Endothelial cell (in vitro differentiated cells): ENCODE data around the gene STIM2. TPM values are rescaled to one million over a fixed set of nuclear protein-coding genes. Genes with fewer than 3 reads are reported as not detected.

Experiments used
- DNase-seq: peaks from one replicate; pipeline ENCODE4 v3.0.0; 2021; ENCODE audit warnings: low spot score
- H3K27ac Mint-ChIP-seq: one replicate; pipeline ENCODE4 v1.8.0; 2021; ENCODE audit warnings: mixed read lengths, inconsistent platforms; ENCODE audit not compliant: unreplicated experiment
- H3K27me3 Mint-ChIP-seq: one replicate; pipeline ENCODE4 v1.8.0; 2021; ENCODE audit warnings: mild to moderate bottlenecking, moderate library complexity, mixed read lengths, inconsistent platforms; ENCODE audit not compliant: unreplicated experiment
- H3K36me3 Mint-ChIP-seq: one replicate; pipeline ENCODE4 v1.8.0; 2021; ENCODE audit warnings: mild to moderate bottlenecking, low read depth, mixed read lengths, inconsistent platforms; ENCODE audit not compliant: unreplicated experiment
- H3K4me1 Mint-ChIP-seq: one replicate; pipeline ENCODE4 v1.8.0; 2021; ENCODE audit warnings: mild to moderate bottlenecking, mixed read lengths, inconsistent platforms; ENCODE audit not compliant: unreplicated experiment
- H3K4me3 Mint-ChIP-seq: one replicate; pipeline ENCODE4 v1.8.0; 2021; ENCODE audit warnings: mild to moderate bottlenecking, mixed read lengths, inconsistent platforms; ENCODE audit not compliant: unreplicated experiment
- H3K9me3 Mint-ChIP-seq: one replicate; pipeline ENCODE4 v1.8.0; 2021; ENCODE audit warnings: mixed read lengths, inconsistent platforms; ENCODE audit not compliant: unreplicated experiment
- total RNA-seq: library from RNA; stranded (reverse); fragmentation: NEBNext Ultra II Directional; extraction: Animal tissue kit (Norgen Biotek cat#: 25700); gene quantifications from one replicate; pipeline ENCODE4 v1.2.1, GENCODE V29; 2021; ENCODE audit not compliant: unreplicated experiment
- TF ChIP-seq, protein P1 (sequence below): fragments of 200-600 bp; sonication (generic); IDR thresholded peaks from one replicate; pipeline ENCODE4 v1.5.0; 2021; ENCODE audit warnings: antibody characterized with exemption; ENCODE audit not compliant: unreplicated experiment

The STIM2 gene
- total RNA-seq, 1 donor from 2014 or later: 65.7 TPM

DNA sequence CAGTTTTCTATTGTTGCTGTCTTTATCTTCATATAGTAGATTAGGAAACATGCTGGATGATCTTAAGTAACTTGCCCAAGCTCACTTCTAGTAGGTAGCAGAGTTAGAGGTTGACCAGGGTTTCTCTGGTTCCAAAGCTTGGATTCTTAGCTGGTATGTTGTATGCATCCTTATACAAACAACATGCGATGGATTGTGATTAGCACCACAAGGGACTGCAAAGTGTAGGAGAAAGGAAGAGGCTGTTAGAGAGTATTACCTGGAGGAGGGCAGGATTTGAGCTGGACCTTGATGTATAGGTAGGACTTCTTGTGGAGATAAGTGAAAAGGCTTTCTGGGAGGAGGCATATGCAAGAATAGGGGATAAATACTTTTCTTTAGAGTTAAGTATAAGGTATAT, 5.6 kb downstream of the STIM2 start:
- Mint-ChIP-seq H3K4me1 (peaks cover 65% of the 10 kb centered on the region), H3K36me3 (no peaks in the 10 kb centered on the region), H3K9me3 (no peaks in the 10 kb centered on the region), H3K27me3 (peaks cover 9% of the 10 kb centered on the region), H3K27ac (peak overlapping the region; percentile 28), H3K4me3 (no peak overlapping the region)
- TF ChIP-seq, protein P1, sequence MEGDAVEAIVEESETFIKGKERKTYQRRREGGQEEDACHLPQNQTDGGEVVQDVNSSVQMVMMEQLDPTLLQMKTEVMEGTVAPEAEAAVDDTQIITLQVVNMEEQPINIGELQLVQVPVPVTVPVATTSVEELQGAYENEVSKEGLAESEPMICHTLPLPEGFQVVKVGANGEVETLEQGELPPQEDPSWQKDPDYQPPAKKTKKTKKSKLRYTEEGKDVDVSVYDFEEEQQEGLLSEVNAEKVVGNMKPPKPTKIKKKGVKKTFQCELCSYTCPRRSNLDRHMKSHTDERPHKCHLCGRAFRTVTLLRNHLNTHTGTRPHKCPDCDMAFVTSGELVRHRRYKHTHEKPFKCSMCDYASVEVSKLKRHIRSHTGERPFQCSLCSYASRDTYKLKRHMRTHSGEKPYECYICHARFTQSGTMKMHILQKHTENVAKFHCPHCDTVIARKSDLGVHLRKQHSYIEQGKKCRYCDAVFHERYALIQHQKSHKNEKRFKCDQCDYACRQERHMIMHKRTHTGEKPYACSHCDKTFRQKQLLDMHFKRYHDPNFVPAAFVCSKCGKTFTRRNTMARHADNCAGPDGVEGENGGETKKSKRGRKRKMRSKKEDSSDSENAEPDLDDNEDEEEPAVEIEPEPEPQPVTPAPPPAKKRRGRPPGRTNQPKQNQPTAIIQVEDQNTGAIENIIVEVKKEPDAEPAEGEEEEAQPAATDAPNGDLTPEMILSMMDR: no peak
- no peak for DNase-seq

DNA sequence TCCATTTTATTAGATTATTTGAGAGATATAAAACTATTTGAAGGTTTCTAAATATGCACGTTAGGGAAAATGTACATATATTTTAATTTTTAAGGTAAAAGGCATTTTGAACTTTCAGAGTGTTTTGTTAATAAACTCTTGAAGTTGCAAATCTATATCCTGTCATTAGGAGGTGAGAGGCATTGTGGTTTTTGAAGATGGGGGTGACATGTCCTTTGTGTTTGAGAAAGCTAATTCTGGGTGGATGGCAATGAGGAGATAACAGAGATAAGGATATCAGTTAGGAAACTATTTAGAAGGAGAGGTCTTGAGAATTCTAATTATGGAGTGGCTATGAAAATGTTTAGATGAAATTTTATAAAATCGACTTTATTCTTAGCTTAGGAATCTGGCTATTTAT, 6.1 kb downstream of the STIM2 start:
- no peaks in the 10 kb centered on the region for H3K9me3 Mint-ChIP-seq
- H3K27me3 Mint-ChIP-seq: peaks cover 6% of the 10 kb centered on the region
- H3K4me1 Mint-ChIP-seq: peaks cover 67% of the 10 kb centered on the region
- no peak overlapping the region for H3K4me3 Mint-ChIP-seq
- peak overlapping the region; percentile 44 for H3K27ac Mint-ChIP-seq
- DNase-seq: no peak
- TF ChIP-seq, protein P1: no peak
- no peaks in the 10 kb centered on the region for H3K36me3 Mint-ChIP-seq

DNA sequence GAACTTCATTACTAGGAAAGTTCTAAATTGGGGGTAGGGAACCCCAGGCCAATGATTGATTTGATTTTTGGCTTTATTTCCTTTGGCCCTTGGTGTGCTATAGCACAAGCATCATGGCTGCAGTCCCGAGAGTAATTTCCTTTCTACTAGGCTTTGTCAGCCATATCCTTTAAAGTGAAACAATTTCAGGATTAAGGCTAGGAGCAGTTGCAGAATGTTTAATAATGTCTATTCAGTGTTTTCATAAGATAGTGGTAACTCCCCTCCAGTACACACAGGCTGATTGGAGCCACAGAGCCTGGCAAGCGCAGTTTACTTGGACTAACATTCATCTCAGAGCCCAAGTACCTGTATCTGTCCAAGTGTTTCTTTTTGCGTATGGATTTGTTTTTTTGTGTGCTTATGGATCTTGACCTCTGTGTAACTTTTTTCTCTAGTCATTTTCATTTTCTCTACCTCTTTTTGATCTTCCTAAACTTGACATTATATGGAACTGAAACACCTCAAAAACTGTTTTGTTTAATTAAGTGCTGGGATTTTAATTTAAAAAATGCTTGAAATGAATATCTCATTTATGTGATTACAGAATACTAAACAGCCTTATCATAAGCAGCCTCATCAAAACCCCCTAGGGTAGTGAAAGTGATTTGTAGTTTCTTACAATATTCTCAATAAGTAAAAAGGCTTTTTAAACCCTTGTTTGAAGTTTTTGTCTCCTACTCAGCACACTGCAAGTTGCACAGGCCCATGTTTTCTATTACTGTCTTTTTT, 7.5 kb downstream of the STIM2 start:
- Mint-ChIP-seq H3K4me1 (peaks cover 73% of the 10 kb centered on the region), H3K27me3 (peaks cover 10% of the 10 kb centered on the region), H3K4me3 (peak overlapping the region; percentile 9), H3K27ac (peak overlapping the region; percentile 88), H3K9me3 (no peaks in the 10 kb centered on the region), H3K36me3 (peaks cover 5% of the 10 kb centered on the region)
- TF ChIP-seq, protein P1: no peak
- no peak for DNase-seq

DNA sequence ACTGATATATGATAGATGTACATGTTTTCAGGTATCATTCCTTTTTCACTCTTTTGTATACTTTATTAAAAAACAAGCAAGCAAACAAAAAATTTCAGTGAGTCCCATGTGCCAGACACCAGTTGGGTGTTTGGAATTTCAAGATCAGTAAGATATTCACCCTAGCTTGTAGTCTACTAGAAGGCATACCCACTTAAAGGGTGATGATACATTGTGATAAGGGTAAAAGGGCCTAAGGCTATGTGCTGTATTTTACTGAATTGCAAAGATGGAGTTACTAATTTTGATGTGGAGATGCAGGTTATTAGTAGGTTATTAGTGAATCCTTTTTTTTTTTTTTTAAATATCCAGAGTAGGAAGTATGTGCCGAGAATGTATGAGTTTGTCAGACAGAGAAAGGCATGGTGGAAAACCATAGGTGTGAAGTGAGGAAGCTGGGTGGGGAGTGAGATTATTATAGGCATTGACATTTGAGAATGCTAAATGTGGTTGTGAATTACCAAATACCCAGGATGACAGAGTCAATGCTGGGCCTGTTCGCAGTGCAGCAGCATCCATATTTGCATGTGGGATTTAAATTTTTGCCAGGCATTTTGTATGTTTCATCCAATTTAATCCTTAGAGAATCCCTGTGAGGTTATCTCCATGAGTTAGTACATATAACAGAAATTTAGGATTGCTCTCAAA, 10.1 kb downstream of the STIM2 start:
- H3K36me3 Mint-ChIP-seq: peaks cover 5% of the 10 kb centered on the region
- peaks cover 60% of the 10 kb centered on the region for H3K4me1 Mint-ChIP-seq
- peaks cover 10% of the 10 kb centered on the region for H3K27me3 Mint-ChIP-seq
- TF ChIP-seq, protein P1: no peak
- no peak for DNase-seq
- peak overlapping the region; percentile 6 for H3K27ac Mint-ChIP-seq
- H3K4me3 Mint-ChIP-seq: peak overlapping the region; percentile 1
- no peaks in the 10 kb centered on the region for H3K9me3 Mint-ChIP-seq

DNA sequence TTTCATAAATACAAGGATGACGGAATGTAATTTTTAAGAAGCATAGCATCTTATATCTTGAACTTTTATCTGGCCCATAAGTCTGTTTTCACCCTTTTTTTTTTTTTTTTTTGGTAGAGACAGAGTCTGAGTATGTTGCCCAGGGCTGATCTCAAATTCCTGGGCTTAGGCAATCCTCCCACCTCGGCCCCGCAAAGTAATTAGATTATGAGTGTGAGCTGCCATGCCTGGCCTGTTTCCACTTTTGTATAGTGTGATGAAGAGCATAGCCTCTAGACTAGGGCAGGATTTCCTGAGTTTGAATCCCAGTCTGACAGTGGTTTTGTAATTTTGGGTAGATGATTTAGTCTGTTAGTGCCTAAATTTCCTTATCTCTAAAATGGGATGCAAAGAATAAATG, 11.0 kb downstream of the STIM2 start:
- Mint-ChIP-seq H3K4me3 (no peak overlapping the region), H3K4me1 (peaks cover 52% of the 10 kb centered on the region), H3K27ac (peak overlapping the region; percentile 84), H3K27me3 (peaks cover 7% of the 10 kb centered on the region), H3K36me3 (peaks cover 10% of the 10 kb centered on the region), H3K9me3 (no peaks in the 10 kb centered on the region)
- TF ChIP-seq, protein P1: no peak
- no peak for DNase-seq
